Middle frontal gyrus (tissue), 1 donor: Measurements from ENCODE around the gene GSDMA.
A peak's percentile ranks its signal among the peaks of the same experiment; 100 is the strongest.

Source experiments
- DNase-seq: peaks from one replicate; pipeline ENCODE4 v3.0.0-alpha.2; 2015; ENCODE audit warnings: low spot score; ENCODE audit errors: extremely low spot score

The GSDMA gene

DNA sequence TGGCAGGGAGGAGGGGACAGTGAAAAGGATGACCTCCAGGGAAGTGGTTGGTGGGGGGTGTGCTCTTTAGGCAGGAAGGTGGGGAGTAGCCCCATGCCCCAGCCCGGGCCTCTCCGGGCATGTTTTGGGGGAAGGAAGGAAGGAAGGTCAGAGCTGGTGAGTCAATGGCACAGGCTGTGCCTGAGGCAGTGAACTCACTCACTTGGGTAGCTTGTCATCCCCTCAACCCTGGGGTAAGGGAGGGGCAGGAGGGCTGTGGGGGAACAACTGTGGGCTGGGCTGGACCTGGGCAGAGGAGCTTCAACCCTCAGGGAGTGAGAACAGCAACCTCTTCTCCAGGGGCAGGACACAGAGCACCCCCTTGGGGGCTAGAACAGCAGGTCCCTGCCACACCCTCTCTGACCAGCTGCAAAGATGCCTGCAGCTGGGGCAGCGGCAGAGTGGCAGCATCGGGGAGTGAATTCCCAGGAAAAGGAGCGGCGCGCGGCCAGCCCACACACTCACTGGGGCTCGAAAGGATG, 58.7 kb downstream of the GSDMA start:
- DNase-seq: no peak

DNA sequence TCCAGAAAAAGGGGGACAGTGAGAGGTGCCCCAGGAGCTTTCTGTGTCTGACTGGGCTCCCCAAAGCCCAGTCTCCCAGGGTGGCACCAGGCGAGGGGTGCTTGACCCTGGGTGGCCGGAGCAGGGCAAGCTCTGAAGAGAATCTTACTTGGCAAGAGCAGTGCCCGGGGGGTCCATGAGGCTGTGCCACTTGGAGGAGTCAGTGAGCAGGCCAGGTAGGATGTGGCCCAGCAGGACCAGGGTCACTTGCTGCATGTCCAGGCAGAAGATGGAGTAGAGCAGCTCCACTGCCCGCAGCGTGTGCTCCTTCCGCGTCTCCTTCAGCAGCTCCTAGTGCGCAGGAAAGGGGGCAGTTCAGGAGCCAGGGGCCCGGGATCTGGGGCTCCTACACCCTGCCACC, 59.7 kb downstream of the GSDMA start:
- no peak for DNase-seq

DNA sequence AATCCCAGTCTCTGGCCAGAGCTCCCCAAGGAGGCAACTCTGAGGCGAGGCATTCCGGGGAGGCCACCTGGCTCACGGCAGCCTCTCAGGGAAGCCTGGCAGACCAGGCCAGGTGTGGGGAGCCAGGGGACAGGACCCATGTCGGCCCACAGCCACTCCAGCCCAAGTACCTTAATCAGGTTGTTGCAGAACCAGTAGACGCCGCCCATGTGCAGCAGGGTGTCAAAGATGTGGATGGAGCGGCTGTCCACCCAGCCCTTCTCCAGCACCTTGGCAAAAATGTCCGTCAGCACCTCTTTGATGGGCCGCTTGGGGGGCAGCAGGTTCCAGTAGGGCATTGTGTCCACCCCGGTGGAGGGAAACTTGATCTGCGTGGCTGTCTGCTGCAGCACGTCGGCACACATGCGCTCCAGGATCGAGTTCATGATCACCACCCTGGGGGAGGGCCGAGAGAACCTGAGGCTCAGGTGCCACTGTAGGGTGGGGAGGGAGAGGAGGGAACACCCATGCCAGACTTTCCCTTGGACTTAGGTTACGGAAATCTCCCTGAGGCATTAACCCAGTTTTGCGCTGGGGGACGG, 60.2 kb downstream of the GSDMA start:
- DNase-seq: no peak

DNA sequence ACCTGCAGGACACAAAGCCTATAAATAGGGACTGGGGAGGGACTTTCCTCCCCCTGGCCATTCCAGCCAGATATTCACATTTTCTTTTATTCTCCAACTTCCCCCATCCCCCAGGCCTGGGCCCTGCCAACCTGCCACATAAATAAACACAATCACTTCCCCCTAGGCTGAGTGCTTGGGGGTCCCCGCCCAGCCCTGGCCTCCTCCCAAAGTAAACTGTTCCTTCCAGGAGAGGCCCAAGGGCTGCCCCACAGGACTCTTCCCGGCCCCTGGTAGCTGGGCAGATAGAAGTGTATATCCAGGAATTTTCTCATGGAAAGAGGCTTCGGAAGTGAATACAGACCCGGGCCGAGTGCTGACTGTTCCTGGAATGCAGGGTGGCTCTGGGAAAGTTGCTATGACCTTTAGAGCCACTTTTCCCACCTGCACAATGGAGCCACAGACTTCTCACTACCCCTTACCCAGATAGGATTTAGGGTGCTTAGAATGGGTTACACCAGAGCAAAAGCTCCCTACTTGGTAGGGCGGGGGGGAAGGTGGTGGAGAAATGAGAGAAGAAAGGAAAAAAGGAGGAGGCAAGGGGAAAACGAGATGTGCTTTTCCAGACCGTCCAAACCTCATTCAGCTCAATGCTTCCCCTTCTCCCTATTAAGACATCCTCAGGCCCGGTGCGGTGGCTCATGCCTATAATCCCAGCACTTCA, 60.9 kb downstream of the GSDMA start:
- no peak for DNase-seq

DNA sequence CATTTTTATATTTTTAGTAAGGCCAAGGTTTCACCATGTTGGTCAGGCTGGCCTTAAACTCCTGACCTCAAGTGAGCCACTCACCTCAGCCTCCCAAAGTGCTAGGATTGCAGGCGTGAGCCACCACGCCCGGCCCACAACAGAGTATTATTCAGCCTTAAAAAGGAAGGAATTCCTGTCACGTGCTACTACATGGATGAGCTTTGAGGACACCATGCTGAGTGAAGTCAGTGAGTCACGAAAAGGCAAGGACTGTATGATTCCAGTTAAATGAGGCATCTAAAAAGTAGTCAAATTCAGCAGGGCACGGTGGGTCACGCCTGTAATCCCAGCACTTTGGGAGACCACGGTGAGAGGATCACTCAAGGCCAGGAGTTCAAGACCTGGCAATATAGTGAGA, 62.1 kb downstream of the GSDMA start:
- no peak for DNase-seq

DNA sequence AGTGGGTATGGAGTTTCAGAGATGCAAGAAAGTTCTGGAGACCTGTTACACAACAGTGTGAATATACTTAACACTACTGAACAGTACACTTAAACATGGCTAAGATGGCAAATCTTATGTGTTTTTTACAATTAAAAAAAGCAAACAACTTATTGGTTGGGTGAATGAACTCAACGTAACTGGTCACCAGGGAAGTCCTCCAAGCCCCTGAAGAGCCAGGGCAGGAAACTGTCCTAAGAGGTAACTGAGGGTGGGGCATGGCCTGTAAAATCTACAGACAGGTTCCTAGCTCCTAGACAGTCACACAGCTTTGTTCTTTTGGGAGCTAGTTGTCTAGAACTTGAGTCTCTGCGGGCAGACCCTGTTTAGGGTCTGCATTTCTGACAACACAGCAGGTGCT, 62.8 kb downstream of the GSDMA start:
- no peak for DNase-seq

DNA sequence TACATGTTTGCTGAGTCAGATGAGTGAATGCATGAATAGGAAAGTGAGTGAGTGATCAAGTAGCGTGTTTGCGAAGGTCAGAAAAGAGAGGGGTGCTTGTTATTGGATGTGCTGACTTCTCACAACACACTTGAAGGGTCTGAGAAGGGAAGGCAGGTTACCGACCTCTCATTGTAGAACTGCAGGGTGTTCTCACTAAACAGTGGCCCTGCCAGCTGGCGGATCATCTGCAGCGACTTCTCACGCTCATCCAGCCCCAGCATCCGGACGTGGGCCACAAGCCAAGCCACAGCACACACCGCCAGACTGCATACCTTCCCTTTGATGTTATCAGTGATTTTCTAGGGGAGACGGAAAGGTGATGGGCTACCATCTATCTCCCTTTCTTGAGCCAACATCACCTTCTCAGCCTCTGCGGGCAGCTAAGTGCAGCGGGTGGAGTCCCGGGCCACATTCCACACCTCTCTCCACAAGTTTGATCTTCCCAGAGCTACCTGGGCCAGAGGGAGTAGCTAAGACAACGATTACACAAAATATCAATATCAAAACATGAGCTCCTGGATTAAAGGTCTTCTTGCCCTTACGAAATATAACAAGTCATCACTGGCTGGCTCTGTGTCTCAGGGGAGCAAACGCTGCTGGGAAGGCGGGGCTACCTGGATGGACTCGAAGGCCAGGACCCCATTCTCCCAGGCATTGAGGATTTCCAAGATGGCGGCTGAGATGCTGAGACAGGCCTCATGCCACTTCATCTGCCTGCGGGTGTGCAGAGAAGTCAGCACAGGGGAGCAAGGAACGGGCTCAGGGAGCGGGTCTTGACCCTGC, 63.4 kb downstream of the GSDMA start:
- DNase-seq: no peak

DNA sequence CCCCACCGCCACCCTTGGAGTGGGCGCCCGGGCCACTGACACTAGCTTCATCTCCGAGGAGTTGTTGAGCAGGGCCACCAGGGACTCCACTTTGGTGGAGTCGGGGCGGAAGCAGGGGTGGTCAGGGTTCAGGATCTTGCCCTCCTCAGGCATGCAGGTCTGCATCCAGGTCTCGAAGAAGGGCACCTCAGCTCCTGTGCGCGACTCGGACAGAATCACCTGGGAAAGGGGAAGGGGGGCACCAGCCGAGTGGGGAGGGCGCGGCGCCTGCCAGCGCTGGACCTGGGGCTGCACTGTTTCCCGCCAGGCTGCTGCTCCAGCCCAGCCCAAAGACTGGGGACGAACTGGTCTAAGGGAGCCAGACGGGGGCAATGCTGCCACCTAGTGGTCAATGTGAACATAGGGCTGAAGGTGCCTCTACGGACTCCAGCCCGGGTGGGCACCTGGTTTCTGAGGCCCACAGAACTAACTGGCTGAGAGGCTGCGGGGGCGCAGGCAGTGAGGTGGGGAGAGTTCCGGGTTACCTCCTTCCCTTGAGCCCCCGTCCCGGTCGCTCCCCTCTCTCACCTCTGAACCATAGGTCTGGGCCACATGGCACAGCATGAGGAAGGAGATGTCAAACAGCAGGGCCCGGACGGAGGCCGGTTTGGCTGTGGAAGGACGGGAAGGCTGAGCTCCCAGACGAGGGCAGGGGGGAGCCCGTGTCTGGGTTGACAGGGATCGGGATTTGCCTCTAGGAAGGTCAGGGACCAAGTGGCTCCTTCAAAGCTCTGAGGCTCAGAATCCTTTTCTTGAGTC, 64.2 kb downstream of the GSDMA start:
- peak; percentile 22 for DNase-seq
